ENCODE results near the gene NCSTN.

NCSTN gene

GRCh38 chr1:160322831-160323230, 20.4 kb upstream of the NCSTN start:
- H3K79me2 ChIP-seq (ENCODE audit: low read length): peaks cover 33% of the 10 kb centered on the region
- peaks cover 23% of the 10 kb centered on the region; the same call in 1 of the 2 replicates for H4K20me1 ChIP-seq (ENCODE audit: insufficient read depth, low read length)
- H3K4me2 ChIP-seq (ENCODE audit: low read length): no peak overlapping the region
- no peak overlapping the region for H3K27ac ChIP-seq (ENCODE audit: low read length)
- H2AFZ ChIP-seq (ENCODE audit: low read depth, low read length): no peak overlapping the region
- no peaks in the 10 kb centered on the region for H3K27me3 ChIP-seq (ENCODE audit: low read depth, low read length)
- no peak overlapping the region for H3K9ac ChIP-seq (ENCODE audit: low read length)
- H3K4me1 ChIP-seq (ENCODE audit: low read length): no peaks in the 10 kb centered on the region
- peaks cover 71% of the 10 kb centered on the region for H3K36me3 ChIP-seq (replicated peaks; ENCODE audit: low read depth, low read length)
- no peak overlapping the region for H3K4me3 ChIP-seq (ENCODE audit: low read length)
- no peak for TF ChIP-seq EZH2phosphoT487 (IDR thresholded peaks at IDR 0.05; ENCODE audit: low read depth)
- TF ChIP-seq, protein P1, sequence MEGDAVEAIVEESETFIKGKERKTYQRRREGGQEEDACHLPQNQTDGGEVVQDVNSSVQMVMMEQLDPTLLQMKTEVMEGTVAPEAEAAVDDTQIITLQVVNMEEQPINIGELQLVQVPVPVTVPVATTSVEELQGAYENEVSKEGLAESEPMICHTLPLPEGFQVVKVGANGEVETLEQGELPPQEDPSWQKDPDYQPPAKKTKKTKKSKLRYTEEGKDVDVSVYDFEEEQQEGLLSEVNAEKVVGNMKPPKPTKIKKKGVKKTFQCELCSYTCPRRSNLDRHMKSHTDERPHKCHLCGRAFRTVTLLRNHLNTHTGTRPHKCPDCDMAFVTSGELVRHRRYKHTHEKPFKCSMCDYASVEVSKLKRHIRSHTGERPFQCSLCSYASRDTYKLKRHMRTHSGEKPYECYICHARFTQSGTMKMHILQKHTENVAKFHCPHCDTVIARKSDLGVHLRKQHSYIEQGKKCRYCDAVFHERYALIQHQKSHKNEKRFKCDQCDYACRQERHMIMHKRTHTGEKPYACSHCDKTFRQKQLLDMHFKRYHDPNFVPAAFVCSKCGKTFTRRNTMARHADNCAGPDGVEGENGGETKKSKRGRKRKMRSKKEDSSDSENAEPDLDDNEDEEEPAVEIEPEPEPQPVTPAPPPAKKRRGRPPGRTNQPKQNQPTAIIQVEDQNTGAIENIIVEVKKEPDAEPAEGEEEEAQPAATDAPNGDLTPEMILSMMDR (IDR thresholded peaks at IDR 0.05; ENCODE audit: low read depth, low read length): no peak
- no peaks in the 10 kb centered on the region for H3K9me3 ChIP-seq (ENCODE audit: insufficient read depth, low read length)

DNA sequence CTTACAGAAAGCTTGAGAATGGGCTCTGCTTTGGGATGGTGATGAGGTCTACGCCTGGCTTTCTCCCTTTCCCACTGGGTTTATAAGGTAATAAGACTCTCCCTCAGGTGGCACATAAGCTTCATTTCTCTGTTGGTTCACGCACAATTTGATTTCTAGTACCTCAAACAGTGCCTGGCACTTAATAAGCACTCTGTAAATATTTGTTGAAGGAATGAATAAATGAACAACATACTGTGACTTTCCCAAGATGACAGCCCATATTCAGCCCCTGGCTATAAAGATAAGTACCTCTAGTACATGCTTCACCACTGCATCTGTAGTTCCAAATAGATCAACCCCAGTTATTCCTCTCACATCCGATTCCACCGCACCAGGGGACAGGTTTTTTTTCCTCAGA, 17.9 kb upstream of the NCSTN start:
- TF ChIP-seq, protein P1 (IDR thresholded peaks at IDR 0.05; ENCODE audit: low read depth, low read length): no peak
- TF ChIP-seq EZH2phosphoT487 (IDR thresholded peaks at IDR 0.05; ENCODE audit: low read depth): no peak
- Histone ChIP-seq H4K20me1 (ENCODE audit: insufficient read depth, low read length) (peaks cover 26% of the 10 kb centered on the region; the same call in 1 of the 2 replicates), H2AFZ (ENCODE audit: low read depth, low read length) (no peak overlapping the region), H3K36me3 (replicated peaks; ENCODE audit: low read depth, low read length) (peaks cover 72% of the 10 kb centered on the region), H3K9ac (ENCODE audit: low read length) (no peak overlapping the region), H3K27ac (ENCODE audit: low read length) (no peak overlapping the region), H3K4me1 (ENCODE audit: low read length) (no peaks in the 10 kb centered on the region), H3K9me3 (ENCODE audit: insufficient read depth, low read length) (no peaks in the 10 kb centered on the region), H3K27me3 (ENCODE audit: low read depth, low read length) (no peaks in the 10 kb centered on the region), H3K79me2 (ENCODE audit: low read length) (peaks cover 25% of the 10 kb centered on the region), H3K4me2 (ENCODE audit: low read length) (no peak overlapping the region), H3K4me3 (ENCODE audit: low read length) (no peak overlapping the region)

DNA sequence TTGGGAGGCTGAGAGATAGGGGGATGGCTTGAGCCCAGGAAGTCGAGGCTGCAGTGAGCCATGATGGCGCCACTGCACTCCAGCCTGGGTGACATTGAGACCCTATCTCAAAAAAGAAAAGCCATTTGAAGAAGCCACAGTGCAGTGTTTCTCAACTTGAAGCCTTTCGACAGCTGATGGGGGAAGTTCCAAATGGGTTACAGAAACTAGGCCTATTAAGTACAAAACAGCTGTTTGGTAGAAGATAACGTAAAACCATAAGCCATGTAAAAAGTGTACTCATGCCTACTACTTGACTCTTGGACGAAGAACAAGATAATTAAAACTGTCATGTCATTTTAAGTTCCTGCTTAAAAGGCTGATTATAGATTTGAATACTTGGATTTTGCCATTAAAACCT, 16.8 kb upstream of the NCSTN start:
- peaks cover 74% of the 10 kb centered on the region for H3K36me3 ChIP-seq (replicated peaks; ENCODE audit: low read depth, low read length)
- H3K27ac ChIP-seq (ENCODE audit: low read length): no peak overlapping the region
- H3K27me3 ChIP-seq (ENCODE audit: low read depth, low read length): no peaks in the 10 kb centered on the region
- peaks cover 13% of the 10 kb centered on the region for H3K79me2 ChIP-seq (ENCODE audit: low read length)
- H3K9ac ChIP-seq (ENCODE audit: low read length): no peak overlapping the region
- no peak for TF ChIP-seq EZH2phosphoT487 (IDR thresholded peaks at IDR 0.05; ENCODE audit: low read depth)
- no peak overlapping the region for H3K4me2 ChIP-seq (ENCODE audit: low read length)
- no peaks in the 10 kb centered on the region for H3K4me1 ChIP-seq (ENCODE audit: low read length)
- H3K9me3 ChIP-seq (ENCODE audit: insufficient read depth, low read length): no peaks in the 10 kb centered on the region
- no peak overlapping the region for H3K4me3 ChIP-seq (ENCODE audit: low read length)
- H2AFZ ChIP-seq (ENCODE audit: low read depth, low read length): no peak overlapping the region
- peaks cover 18% of the 10 kb centered on the region; the same call in 1 of the 2 replicates for H4K20me1 ChIP-seq (ENCODE audit: insufficient read depth, low read length)

DNA sequence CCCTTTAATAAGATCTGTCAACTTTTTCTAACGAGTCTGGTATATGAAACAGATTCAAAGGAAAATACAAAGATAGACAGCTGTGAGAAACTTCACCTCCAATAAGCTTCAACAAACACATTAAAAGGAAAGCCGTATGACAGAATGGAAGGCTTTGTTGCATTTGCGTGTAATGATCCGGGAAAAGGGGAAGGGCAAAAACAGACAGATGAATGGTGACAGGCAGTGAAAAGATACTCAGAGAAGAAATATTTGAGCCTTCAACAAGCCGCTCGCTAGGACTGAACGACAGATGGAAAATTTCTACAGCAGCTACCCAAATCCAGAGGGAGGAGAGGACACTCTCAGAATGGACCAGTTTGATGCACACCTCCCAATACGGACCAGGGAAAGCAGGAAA, 15.0 kb upstream of the NCSTN start:
- TF ChIP-seq, protein P1 (IDR thresholded peaks at IDR 0.05; ENCODE audit: low read depth, low read length): no peak
- no peaks in the 10 kb centered on the region for H3K27me3 ChIP-seq (ENCODE audit: low read depth, low read length)
- no peak overlapping the region for H2AFZ ChIP-seq (ENCODE audit: low read depth, low read length)
- H3K27ac ChIP-seq (ENCODE audit: low read length): no peak overlapping the region
- H3K4me3 ChIP-seq (ENCODE audit: low read length): no peak overlapping the region
- peaks cover 71% of the 10 kb centered on the region for H3K36me3 ChIP-seq (replicated peaks; ENCODE audit: low read depth, low read length)
- H3K4me1 ChIP-seq (ENCODE audit: low read length): no peaks in the 10 kb centered on the region
- H3K9me3 ChIP-seq (ENCODE audit: insufficient read depth, low read length): no peaks in the 10 kb centered on the region
- H3K79me2 ChIP-seq (ENCODE audit: low read length): peaks cover 5% of the 10 kb centered on the region; the same call in 1 of the 2 replicates
- H4K20me1 ChIP-seq (ENCODE audit: insufficient read depth, low read length): peaks cover 10% of the 10 kb centered on the region; the same call in 1 of the 2 replicates
- no peak overlapping the region for H3K4me2 ChIP-seq (ENCODE audit: low read length)
- no peak overlapping the region for H3K9ac ChIP-seq (ENCODE audit: low read length)

All from OCI-LY3 (cell line).